ENCODE data around the gene RNU6-9.

GRCh38 chr19:927780-928401, 34.6 kb downstream of the RNU6-9 start:
- TF ChIP-seq, protein P1, sequence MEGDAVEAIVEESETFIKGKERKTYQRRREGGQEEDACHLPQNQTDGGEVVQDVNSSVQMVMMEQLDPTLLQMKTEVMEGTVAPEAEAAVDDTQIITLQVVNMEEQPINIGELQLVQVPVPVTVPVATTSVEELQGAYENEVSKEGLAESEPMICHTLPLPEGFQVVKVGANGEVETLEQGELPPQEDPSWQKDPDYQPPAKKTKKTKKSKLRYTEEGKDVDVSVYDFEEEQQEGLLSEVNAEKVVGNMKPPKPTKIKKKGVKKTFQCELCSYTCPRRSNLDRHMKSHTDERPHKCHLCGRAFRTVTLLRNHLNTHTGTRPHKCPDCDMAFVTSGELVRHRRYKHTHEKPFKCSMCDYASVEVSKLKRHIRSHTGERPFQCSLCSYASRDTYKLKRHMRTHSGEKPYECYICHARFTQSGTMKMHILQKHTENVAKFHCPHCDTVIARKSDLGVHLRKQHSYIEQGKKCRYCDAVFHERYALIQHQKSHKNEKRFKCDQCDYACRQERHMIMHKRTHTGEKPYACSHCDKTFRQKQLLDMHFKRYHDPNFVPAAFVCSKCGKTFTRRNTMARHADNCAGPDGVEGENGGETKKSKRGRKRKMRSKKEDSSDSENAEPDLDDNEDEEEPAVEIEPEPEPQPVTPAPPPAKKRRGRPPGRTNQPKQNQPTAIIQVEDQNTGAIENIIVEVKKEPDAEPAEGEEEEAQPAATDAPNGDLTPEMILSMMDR (IDR thresholded peaks at IDR 0.05; ENCODE audit: low read depth, low read length) = no peak
- TF ChIP-seq EZH2phosphoT487 (IDR thresholded peaks at IDR 0.05; ENCODE audit: low read depth) = no peak

Measured in OCI-LY3 (cell line).